CD4-positive, alpha-beta T cell treated with Interleukin-2 at 100 ng/mL for 4 hours (primary cell): ENCODE data around the gene GNS.
A peak's percentile ranks its signal among the peaks of the same experiment; 100 is the strongest.
"Not testable (repeated sequence)": the region's sequence is repeated elsewhere in the genome, so short reads cannot be mapped to it uniquely, and the experiment has no call there.

Experiments used
- DNase-seq: peaks from one replicate; pipeline ENCODE4 v3.0.0-alpha.2; 2020; ENCODE audit warnings: low spot score

Gene GNS

GRCh38 chr12:64695550-64695949 lies 63.7 kb downstream of the GNS start:
- no peak for DNase-seq

- no peak for DNase-seq
Measured at GRCh38 chr12:64694130-64695040, 64.8 kb downstream of the GNS start.

GRCh38 chr12:64691795-64692583 lies 67.2 kb downstream of the GNS start:
- no peak for DNase-seq

GRCh38 chr12:64691227-64691794 lies 67.9 kb downstream of the GNS start:
- DNase-seq: no peak

- DNase-seq: not testable (repeated sequence)
Measured at GRCh38 chr12:64690236-64690635, 69.0 kb downstream of the GNS start.

GRCh38 chr12:64688715-64689114 lies 70.5 kb downstream of the GNS start:
- DNase-seq: no peak

- no peak for DNase-seq
Measured at GRCh38 chr12:64688219-64688618, 71.0 kb downstream of the GNS start.

- DNase-seq: no peak
Measured at GRCh38 chr12:64687816-64688215, 71.4 kb downstream of the GNS start.

GRCh38 chr12:64685605-64686004 lies 73.6 kb downstream of the GNS start:
- no peak for DNase-seq

GRCh38 chr12:64685050-64685449 lies 74.2 kb downstream of the GNS start:
- DNase-seq: peak; percentile 77

GRCh38 chr12:64683816-64684543 lies 75.2 kb downstream of the GNS start:
- no peak for DNase-seq

- no peak for DNase-seq
Measured at GRCh38 chr12:64682572-64683277, 76.5 kb downstream of the GNS start.

- peak; percentile 47 for DNase-seq
Measured at GRCh38 chr12:64681200-64682052, 77.8 kb downstream of the GNS start.

- no peak for DNase-seq
Measured at GRCh38 chr12:64680235-64680634, 79.0 kb downstream of the GNS start.

GRCh38 chr12:64679487-64680001 lies 79.7 kb downstream of the GNS start:
- DNase-seq: peak; percentile 85

- peak; percentile 43 for DNase-seq
Measured at GRCh38 chr12:64678835-64679234, 80.4 kb downstream of the GNS start.

GRCh38 chr12:64678248-64678647 lies 81.0 kb downstream of the GNS start:
- DNase-seq: no peak

GRCh38 chr12:64675795-64676194 lies 83.4 kb downstream of the GNS start:
- peak; percentile 45 for DNase-seq

GRCh38 chr12:64674367-64674922 lies 84.8 kb downstream of the GNS start:
- peak; percentile 72 for DNase-seq
